Suprapubic skin (tissue), 4 donors: ENCODE results near the gene CNTN1. TPM values are rescaled to one million over a fixed set of nuclear protein-coding genes. Genes with fewer than 3 reads are reported as not detected.

Experiments used
- DNase-seq, 2 donors: peaks; one replicate each; pipeline ENCODE4 v3.0.0-alpha.2; 2019; ENCODE audit warnings: low spot score in 2 of 2
- H3K27ac ChIP-seq: fragments of 200-600 bp; sonication (generic); one replicate; pipeline ENCODE4 v1.5.1; 2019
- H3K27me3 ChIP-seq: fragments of 200-600 bp; sonication (generic); one replicate; pipeline ENCODE4 v1.5.1; 2019
- H3K36me3 ChIP-seq: fragments of 200-600 bp; sonication (generic); one replicate; pipeline ENCODE4 v1.5.1; 2019
- H3K4me1 ChIP-seq: fragments of 200-600 bp; sonication (generic); one replicate; pipeline ENCODE4 v1.5.1; 2019
- H3K4me3 ChIP-seq: fragments of 200-600 bp; sonication (generic); one replicate; pipeline ENCODE4 v1.5.1; 2019; ENCODE audit warnings: mild to moderate bottlenecking
- H3K9me3 ChIP-seq: fragments of 200-600 bp; sonication (generic); one replicate; pipeline ENCODE4 v1.5.1; 2019
- EP300 ChIP-seq: sonication (generic); formaldehyde crosslinking; IDR thresholded peaks from one replicate; pipeline ENCODE4 v1.6.1; 2017; ENCODE audit warnings: antibody characterized with exemption
- POLR2A ChIP-seq, 2 donors: fragments of 450-650 bp; IDR thresholded peaks; one replicate each; pipeline ENCODE4 v1.6.1; 2017; ENCODE audit warnings: antibody characterized with exemption in 2 of 2, mild to moderate bottlenecking in 2 of 2, moderate library complexity in 2 of 2
- POLR2AphosphoS5 ChIP-seq, 3 donors: sonication (generic); formaldehyde crosslinking; IDR thresholded peaks; one replicate each; pipeline ENCODE4 v1.6.1; 2017; ENCODE audit warnings: antibody characterized with exemption in 3 of 3
- WGBS: methylation state at CpG from one replicate; pipeline ENCODE4 v1.1.5; 2018; 5-methylcytosine and 5-hydroxymethylcytosine counted together
- total RNA-seq, 4 donors: library from RNA; depleted of rRNA; stranded (reverse); fragments of >200 nt; gene quantifications; one replicate each; pipeline ENCODE4 v1.1.0, GENCODE V29; 2016
- TF ChIP-seq, protein P1 (sequence below), 2 donors: fragments of 200-600 bp in 1 of 2; fragments of 450-650 bp in 1 of 2; sonication (generic) in 1 of 2; IDR thresholded peaks; one replicate each; pipeline ENCODE4 v1.5.1; 2016 to 2019; ENCODE audit warnings: antibody characterized with exemption in 2 of 2, mild to moderate bottlenecking in 1 of 2, moderate library complexity in 1 of 2

Gene CNTN1
- total RNA-seq, 4 donors from 2014 or later = 5.9 to 29.7 (median 14.4) TPM

DNA sequence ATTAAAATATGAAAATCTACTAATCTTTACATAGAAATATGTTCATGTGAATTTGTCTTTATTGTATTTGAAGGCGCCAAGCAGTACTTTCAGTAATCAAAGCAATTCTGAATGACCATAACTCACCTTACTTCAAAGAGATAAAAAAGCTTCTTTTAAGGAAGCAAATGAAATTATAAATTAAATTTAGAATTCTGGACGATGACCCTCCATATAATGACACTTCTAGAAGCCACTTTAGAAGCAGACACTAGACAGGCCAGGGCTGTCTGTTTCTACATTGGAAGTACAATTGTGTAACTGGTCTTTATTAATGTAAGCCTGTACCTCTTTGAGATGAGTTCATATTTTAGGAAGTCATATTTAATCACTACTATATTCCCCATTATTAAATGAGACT lies 222.9 kb downstream of the CNTN1 start:
- Histone ChIP-seq H3K4me1 (no peaks in the 10 kb centered on the region), H3K9me3 (no peaks in the 10 kb centered on the region), H3K27ac (no peak overlapping the region), H3K27me3 (no peaks in the 10 kb centered on the region), H3K36me3 (no peaks in the 10 kb centered on the region), H3K4me3 (no peak overlapping the region)
- no peak for DNase-seq
- WGBS = 81% methylated on average over 2 of the region's 2 CpGs
- TF ChIP-seq, protein P1, sequence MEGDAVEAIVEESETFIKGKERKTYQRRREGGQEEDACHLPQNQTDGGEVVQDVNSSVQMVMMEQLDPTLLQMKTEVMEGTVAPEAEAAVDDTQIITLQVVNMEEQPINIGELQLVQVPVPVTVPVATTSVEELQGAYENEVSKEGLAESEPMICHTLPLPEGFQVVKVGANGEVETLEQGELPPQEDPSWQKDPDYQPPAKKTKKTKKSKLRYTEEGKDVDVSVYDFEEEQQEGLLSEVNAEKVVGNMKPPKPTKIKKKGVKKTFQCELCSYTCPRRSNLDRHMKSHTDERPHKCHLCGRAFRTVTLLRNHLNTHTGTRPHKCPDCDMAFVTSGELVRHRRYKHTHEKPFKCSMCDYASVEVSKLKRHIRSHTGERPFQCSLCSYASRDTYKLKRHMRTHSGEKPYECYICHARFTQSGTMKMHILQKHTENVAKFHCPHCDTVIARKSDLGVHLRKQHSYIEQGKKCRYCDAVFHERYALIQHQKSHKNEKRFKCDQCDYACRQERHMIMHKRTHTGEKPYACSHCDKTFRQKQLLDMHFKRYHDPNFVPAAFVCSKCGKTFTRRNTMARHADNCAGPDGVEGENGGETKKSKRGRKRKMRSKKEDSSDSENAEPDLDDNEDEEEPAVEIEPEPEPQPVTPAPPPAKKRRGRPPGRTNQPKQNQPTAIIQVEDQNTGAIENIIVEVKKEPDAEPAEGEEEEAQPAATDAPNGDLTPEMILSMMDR (IDR thresholded peaks at IDR 0.05) = no peak
- TF ChIP-seq POLR2AphosphoS5 (IDR thresholded peaks at IDR 0.05) = no peak
- no peak for TF ChIP-seq EP300
- TF ChIP-seq POLR2A (IDR thresholded peaks at IDR 0.05) = no peak

DNA sequence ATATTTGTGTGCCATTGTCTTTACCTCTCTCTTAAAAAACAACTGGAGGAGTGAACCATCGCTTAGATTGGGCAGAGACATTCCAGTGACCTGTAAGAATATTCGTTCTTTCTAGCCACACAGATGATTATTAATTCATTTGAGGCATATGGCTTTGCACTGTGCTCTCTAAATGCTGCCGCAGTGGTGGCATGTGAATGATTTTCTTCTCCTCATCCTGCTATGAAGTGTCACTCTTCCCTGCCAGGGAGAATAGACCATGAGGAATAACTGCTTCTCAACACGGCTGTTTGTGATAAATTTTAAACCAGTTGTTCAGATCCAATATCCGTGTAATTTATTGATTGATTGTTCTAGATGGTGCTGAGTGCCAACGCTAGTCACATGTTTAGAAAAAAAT lies 225.3 kb downstream of the CNTN1 start:
- no peaks in the 10 kb centered on the region for H3K4me1 ChIP-seq
- no peaks in the 10 kb centered on the region for H3K27me3 ChIP-seq
- H3K4me3 ChIP-seq = no peak overlapping the region
- DNase-seq = no peak
- 69% methylated on average over 6 of the region's 6 CpGs for WGBS
- TF ChIP-seq EP300 = no peak
- no peak for TF ChIP-seq POLR2AphosphoS5 (IDR thresholded peaks at IDR 0.05)
- TF ChIP-seq, protein P1 (IDR thresholded peaks at IDR 0.05) = no peak
- no peaks in the 10 kb centered on the region for H3K36me3 ChIP-seq
- no peak overlapping the region for H3K27ac ChIP-seq
- H3K9me3 ChIP-seq = no peaks in the 10 kb centered on the region

DNA sequence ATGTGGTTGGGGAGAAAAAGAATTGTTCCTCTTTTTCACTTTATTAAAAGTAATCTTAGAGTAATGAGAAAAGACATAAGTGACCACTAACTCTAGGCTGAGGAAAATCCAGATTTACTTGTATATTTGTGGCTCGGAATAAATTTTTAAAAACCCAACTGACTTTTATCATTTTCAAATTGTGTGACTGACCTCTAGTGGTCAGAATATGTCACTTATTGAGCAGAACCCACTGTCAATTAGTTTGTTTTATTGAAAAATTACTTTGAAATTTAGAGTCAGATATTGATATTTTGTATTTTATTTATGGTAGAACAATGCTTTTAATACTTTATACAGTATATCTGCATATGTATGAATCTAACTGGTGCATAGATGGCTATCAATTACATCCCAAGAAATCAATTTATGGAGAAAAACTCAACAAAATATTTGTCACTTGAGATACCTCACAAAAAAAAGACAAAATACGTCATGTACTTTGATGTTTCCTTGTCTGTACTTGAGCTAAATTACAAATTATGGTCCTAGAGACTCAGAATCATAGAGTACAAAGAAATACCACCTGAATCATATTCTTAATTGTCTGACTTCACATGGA lies 229.4 kb downstream of the CNTN1 start:
- no peaks in the 10 kb centered on the region for H3K9me3 ChIP-seq
- H3K27ac ChIP-seq = no peak overlapping the region
- H3K4me3 ChIP-seq = no peak overlapping the region
- no peak for DNase-seq
- H3K4me1 ChIP-seq = no peaks in the 10 kb centered on the region
- no peaks in the 10 kb centered on the region for H3K27me3 ChIP-seq
- 25% methylated on average over 2 of the region's 2 CpGs for WGBS
- TF ChIP-seq POLR2AphosphoS5 (IDR thresholded peaks at IDR 0.05) (no peak), EP300 (no peak), POLR2A (IDR thresholded peaks at IDR 0.05) (no peak)
- TF ChIP-seq, protein P1 (IDR thresholded peaks at IDR 0.05) = peak; percentile 40 to 42
- no peaks in the 10 kb centered on the region for H3K36me3 ChIP-seq

DNA sequence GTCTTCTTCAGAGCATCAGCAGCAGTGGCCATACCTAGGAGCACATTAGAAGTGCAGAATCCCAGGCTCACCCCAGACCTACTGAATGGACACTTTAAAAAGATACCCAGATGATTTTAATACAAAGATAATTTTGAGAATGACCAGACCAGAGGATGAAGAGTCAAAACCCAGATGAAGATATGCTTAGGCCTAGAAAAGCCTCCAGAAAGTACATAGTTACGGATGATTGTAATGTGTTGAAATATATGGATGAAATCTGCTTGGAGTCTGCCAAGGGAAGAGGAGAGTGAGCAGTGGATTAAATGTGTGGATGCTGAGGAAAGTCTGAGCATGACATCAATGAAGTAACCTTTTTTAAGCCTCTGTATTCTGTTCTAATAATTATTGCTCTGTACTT lies 245.7 kb downstream of the CNTN1 start:
- Histone ChIP-seq H3K36me3 (no peaks in the 10 kb centered on the region), H3K9me3 (no peaks in the 10 kb centered on the region), H3K27ac (no peak overlapping the region), H3K4me1 (no peaks in the 10 kb centered on the region), H3K4me3 (no peak overlapping the region), H3K27me3 (no peaks in the 10 kb centered on the region)
- no peak for DNase-seq
- 100% methylated on average over 1 of the region's 1 CpG for WGBS
- TF ChIP-seq, protein P1 (IDR thresholded peaks at IDR 0.05) = no peak
- no peak for TF ChIP-seq EP300
- no peak for TF ChIP-seq POLR2AphosphoS5 (IDR thresholded peaks at IDR 0.05)
- no peak for TF ChIP-seq POLR2A (IDR thresholded peaks at IDR 0.05)

DNA sequence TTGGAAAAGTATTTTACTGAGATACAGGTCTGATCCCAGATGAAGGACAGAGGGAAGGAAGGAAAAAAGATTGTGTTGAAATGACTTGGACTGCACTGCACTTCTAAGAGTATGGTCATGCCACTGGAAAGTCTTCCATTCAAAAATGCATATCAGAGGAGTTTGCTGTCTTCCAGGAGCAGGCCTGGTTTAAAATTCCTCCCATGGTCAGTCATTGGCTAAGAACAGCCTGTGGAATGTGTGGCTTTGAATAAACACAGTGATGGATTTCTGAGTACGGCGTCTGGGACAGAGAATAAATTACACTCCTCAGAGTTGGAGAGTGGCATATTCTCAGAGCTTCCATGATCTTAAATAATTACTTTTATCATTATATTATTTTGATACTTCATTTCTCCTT lies 250.1 kb downstream of the CNTN1 start:
- H3K4me1 ChIP-seq = no peaks in the 10 kb centered on the region
- H3K27me3 ChIP-seq = no peaks in the 10 kb centered on the region
- H3K27ac ChIP-seq = no peak overlapping the region
- no peaks in the 10 kb centered on the region for H3K36me3 ChIP-seq
- no peaks in the 10 kb centered on the region for H3K9me3 ChIP-seq
- no peak overlapping the region for H3K4me3 ChIP-seq
- no peak for TF ChIP-seq EP300
- TF ChIP-seq POLR2A (IDR thresholded peaks at IDR 0.05) = no peak
- TF ChIP-seq POLR2AphosphoS5 (IDR thresholded peaks at IDR 0.05) = no peak
- TF ChIP-seq, protein P1 (IDR thresholded peaks at IDR 0.05) = no peak
- no peak for DNase-seq
- WGBS = 79% methylated on average over 2 of the region's 2 CpGs
